CD4-positive, alpha-beta T cell treated with Interleukin-17A for 1 hour (primary cell): ENCODE measurements around the gene DBX1.
"Not testable (repeated sequence)": the region's sequence is repeated elsewhere in the genome, so short reads cannot be mapped to it uniquely, and the experiment has no call there.

Source experiments
- DNase-seq: peaks from one replicate; pipeline ENCODE4 v3.0.0-alpha.2; 2020

The DBX1 gene, protein sequence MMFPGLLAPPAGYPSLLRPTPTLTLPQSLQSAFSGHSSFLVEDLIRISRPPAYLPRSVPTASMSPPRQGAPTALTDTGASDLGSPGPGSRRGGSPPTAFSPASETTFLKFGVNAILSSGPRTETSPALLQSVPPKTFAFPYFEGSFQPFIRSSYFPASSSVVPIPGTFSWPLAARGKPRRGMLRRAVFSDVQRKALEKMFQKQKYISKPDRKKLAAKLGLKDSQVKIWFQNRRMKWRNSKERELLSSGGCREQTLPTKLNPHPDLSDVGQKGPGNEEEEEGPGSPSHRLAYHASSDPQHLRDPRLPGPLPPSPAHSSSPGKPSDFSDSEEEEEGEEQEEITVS

GRCh38 chr11:20160425-20161229, at the start of gene DBX1:
DBX1 (minus strand) TSS chr11:20160475; CDS start chr11:20160324, 151 bp downstream.
- DNase-seq, result no peak

GRCh38 chr11:20208622-20209111, 48.4 kb upstream of the DBX1 start:
- no peak for DNase-seq

DNA sequence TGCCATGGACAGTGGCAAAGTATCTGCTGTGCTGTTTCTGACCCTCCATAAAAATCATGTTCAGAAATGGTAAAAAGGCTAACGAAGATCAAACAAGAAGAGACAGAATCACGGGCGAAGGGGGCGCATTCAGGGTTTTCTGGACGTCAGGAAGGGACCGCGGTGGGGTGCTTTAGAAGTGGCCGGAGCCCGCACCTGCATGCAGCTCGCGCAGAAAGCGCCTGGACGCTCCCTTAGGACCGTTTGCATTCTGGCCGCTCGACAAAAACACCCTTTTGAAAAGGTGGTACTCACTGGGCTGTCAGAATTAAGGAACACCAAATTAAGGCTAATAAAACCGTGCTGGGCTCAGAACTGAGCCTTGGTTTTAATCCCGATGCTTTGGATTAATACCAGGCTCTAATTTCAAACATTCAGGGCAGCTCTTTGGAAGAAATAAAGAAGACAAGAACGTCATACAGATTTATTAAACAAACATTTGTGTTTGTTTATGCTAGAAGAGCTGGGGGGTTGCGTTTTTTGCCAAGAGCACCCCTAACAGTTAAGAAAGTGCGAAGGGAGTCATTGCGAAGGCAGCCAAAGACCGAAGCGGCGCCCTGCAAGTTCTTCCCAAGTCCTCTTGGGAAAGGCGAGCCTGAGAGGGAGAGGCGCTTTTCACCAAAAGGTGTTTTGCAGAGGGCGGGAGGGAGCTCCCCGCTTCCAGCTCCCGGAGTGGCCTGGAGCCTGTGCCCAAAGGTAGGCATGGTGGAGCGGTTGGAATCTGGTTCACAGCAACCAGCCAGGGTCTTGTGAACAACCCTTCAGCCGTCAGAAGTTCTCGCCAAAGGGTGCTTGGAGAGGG, 47.7 kb upstream of the DBX1 start:
- DNase-seq, result no peak

GRCh38 chr11:20205807-20206206, 45.5 kb upstream of the DBX1 start:
- DNase-seq, result no peak

- no peak for DNase-seq
These were observed 44.4 kb upstream of the DBX1 start for GRCh38 chr11:20204681-20205080.

- no peak for DNase-seq
These were observed 43.6 kb upstream of the DBX1 start for GRCh38 chr11:20203831-20204230.

- no peak for DNase-seq
These were observed 41.0 kb upstream of the DBX1 start for GRCh38 chr11:20201231-20201630.

- not testable (repeated sequence) for DNase-seq
These were observed 40.2 kb upstream of the DBX1 start for GRCh38 chr11:20200331-20200955.

GRCh38 chr11:20197881-20198280, 37.6 kb upstream of the DBX1 start:
- no peak for DNase-seq

- no peak for DNase-seq
These were observed 34.2 kb upstream of the DBX1 start for GRCh38 chr11:20194470-20194869.

- no peak for DNase-seq
These were observed 33.0 kb upstream of the DBX1 start for GRCh38 chr11:20193307-20193706.

DNA sequence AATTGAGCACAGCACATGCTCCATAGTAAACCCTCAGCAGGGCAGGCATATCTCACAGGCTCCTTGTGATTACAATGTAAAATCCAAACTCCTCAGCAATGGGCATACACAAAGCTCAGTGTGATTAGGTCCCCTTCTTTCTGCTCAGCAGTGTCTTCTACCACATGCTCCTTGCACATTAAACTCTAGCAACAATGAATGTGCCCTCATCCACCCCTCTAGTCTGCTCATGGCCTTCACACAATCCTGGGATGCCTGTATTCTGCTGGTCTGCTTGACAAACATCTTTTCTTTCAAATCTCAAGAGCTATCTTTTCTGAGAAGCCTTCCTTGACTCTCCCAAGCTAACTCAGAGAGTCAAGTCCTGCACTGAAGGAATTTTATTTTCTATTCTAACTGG, 32.4 kb upstream of the DBX1 start:
- DNase-seq, result no peak

DNA sequence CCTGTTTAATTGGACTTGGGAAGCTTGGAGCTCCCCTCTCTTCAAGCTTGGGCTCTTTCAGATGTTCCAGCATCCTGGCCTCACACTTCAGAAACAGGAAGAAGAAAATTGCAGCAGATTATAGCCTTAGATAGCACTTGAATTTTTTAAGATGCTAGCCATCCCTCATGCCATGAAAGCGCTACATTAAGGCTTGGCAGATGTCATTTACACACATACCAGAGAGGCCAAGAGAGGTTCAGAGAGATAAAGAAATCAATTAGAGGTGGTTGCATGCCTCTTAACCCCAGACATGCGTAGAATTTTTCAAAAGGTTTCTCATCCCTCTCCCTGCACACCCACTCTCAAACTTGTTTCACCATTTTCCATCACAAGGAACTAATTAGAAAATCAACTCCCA, 31.9 kb upstream of the DBX1 start:
- no peak for DNase-seq

- DNase-seq, result no peak
These were observed 18.7 kb upstream of the DBX1 start for GRCh38 chr11:20178976-20179375.

GRCh38 chr11:20177136-20177535, 16.9 kb upstream of the DBX1 start:
- DNase-seq, result no peak

DNA sequence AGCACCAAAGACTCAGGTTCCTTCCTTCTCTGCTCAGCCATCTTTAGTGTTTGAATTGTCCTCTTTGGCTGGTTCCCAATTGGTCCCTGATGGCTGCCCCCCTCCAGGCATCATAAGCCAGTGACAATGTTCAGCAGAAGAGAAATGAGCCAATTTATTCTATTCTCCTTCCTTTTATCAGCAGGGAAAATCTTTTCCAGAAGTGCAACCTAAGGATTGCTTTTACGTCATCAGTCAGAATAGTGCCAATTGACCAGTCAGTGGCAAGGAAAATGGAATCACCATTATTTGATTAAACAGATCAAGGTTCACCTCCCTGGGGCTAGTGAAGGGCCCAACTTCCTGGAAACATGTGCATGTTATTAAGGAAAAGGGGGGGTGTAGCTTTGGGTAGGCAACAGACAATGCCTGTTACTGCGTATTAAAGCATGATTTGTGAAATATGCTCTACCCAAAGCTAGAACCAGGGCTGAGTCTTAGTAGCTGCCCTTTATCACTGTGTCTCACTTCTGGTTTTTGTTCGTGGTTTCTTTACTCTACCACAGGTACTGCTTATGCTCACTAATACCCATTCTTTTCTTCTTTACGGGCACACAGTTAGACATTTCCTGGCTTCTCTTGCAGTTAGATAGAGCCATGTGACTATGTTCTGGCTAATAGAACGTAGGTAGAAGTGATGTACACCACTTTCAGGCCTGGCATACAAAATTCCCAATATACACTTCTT, 12.6 kb upstream of the DBX1 start:
- no peak for DNase-seq

DNA sequence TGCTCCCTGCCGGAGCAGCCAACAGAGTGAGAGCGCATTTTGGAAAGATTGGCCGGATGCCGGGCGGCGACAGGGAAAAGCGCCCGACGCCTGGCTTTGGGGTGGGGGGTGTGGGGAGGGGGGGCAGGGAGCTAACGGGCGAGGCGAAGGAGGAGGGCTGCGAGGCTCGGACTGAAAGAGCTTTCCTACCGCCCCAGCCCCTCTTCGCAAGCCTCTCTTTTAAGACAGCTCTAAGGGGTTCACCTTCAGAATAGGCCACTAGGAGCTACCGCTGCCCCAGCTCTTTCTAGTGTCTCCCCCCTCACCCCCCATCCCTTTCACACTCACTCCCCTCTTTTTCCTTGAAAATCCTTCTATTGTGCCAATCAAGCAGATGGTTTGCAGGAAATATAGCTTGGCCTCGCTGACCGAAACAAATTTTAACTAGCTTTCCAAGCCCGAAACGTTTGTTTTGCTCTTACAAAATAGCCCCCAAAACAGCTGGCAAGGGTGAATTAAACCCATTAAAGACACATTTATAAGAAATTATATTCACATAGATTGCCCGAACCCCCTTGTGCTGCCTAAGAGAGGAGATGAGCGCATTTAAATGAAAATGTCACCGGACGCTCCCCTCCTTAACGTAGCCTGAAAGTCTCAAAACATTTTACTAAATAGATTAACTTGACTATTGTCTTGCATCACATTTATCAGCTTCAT, 3.7 kb upstream of the DBX1 start:
- no peak for DNase-seq

DNA sequence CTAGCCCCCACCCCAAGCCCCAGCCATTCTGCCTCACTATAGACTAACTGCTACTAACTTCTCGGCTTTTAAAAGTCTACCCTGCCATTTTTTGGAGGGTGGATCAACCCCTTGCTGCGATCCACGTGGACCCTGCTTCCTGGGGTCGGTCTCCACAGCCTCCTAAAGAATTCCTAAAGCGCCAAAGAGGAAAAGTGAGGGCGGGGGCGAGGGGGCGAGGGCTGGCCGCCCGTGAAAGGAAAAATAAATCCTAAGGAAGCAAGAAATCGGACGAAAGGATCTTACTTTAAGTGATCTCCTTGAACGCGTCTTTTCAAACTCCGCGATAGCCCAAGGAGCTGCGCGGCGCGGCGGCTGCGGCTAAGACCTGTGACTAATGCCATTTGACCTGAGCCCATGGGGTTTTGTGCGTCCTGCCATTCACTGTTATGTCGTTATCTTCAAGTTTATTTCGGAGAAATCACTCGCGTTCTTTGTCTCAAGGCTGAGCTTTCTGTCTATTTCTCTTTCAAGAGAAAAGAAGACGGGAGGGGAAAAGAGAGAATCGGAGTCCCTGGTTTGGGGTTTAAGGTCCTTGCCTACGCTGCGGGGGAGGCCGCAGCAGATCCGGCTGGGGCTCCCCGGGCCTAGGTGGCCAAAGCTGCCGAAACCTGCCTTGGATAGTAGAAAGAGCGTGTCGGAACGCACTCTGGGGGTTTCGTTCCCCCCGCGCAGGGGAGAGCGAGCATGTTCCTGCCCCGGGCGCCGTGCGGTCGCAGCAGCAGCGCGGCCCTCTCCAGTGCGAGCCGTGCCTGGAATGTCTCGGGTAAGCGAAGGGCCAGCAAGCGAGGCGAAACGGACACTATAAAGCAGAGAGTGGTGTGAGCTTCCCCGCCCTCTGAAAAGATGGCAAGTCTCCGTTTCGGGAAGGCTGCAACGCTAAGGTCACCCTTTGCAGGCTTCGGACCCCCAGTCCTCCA, 2.8 kb upstream of the DBX1 start:
- no peak for DNase-seq

- DNase-seq, result no peak
These were observed 1.9 kb upstream of the DBX1 start for GRCh38 chr11:20161923-20162744.
